ENCODE results near the gene ULK4.

GRCh38 chr3:41364736-41365135 is 597.2 kb downstream of the ULK4 start:
- TF ChIP-seq CTCF (IDR thresholded peaks at IDR 0.05) (no peak), POLR2A (IDR thresholded peaks at IDR 0.05) (no peak)
